HG03565 (cell line): Measurements from ENCODE around the gene STXBP5.

Experiments
- ATAC-seq: cut with Tn5 transposase; IDR thresholded peaks from one replicate; pipeline ENCODE4 v1.9.1; 2021; ENCODE audit warnings: mild to moderate bottlenecking, moderate library complexity; ENCODE audit not compliant: unreplicated experiment

The STXBP5 gene

DNA sequence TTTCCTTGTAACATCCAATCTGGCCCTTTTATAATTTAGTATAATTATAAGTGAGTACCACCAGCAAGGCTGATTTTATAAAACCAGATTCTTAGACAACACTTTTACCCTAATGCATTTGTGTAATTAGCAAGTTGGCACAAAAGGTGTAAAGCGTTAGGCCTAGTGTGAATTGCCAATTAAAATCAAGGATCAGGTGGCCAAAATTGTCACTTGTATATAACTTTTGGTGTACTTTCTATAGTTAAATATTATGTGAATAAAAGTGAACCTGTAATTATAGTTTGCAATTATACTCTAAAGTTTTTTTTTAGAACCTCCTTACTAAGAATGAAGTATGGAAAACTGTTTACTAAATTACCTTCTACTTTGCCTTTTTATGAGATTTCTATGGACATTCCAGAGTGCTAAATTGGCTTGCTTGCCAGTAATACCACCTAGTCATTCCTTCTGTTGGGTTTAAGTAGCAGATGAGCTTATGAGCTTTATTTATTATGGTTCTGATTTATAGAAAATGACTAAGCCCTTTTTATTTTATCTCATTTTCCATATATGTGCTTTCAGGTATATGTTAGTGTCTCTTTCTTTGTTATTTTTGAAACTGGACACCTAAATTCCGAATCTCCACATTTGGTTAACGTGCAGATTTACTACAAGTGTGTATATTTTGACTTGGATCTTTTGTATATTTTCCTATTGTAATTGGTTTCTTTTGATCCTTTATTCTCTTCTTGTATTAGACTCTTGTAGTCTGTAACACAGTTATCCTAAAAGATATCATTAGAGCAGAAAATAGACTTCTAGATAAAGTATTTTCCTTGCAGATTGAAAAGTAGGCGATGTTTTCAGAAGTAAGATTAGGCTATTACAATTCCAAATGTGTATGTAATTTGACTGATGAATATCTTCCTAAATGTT lies 3.9 kb downstream of the STXBP5 start:
- no peak for ATAC-seq

DNA sequence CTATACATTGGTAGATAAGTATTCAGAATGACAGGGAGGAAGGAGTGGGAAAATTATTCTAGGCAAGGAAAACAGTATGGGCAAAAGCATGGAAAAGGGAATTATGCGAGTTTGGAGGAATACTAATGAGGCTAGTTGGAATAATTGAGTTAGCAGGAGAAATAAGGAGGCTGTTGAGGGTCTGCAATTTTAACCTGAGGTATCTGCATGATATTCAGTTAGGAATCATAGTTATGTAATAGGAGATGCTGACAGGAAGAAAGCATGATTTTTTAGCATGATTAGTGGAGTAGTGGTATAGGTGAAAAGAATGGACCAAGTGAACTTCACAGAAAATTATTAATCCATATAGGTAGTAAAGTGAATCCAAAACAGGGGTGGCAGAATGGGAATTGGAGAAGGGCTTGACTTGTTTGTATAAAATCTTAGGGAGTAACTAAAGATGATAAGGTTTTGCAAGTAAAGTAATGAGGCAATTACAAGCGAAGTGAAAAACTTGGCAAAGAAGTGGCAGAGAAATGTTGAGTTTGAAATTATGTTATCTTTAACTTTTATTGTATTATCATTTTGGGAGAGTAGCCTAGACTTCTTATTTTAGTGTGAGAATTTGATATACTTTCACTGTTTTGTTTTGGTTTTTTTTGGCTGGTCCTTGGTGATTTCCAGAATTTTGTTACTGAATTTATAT lies 5.7 kb downstream of the STXBP5 start:
- no peak for ATAC-seq

DNA sequence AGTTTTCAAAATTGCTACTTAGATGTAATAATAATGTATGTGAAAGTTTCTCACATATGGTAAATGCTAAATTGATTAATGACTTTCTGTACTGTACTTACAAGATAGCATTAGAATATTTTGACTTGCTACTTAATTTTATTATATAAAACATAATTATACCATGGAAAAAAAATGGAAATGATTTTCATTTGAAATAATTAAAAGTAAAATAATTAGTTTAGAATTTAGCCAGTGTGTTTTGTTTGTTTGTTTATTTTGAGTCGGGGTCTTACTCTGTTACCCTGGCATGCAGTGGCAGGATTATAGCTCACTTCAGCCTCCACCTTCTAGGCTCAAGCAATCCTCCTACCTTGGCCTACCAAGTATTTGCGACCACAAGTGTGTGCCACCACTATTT lies 7.1 kb downstream of the STXBP5 start:
- ATAC-seq = no peak

DNA sequence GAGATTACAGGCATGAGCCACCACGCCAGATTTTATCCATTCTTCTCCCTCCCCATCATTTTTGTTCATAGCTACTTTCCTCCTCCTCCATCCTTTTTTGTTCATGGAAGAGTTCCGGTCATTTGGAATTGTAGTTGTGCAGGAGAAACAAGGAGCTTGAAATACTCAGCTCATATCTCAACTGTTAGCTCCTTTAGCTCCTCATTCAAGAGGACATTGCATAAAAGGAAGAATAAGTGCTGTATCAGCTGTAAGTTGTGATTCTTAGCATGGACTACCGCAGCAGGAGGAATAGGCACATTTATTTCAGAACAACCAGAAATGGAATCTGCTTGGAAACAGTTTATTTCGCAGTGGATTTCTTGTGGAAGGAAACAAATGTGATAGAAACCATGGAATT lies 7.6 kb downstream of the STXBP5 start:
- no peak for ATAC-seq

DNA sequence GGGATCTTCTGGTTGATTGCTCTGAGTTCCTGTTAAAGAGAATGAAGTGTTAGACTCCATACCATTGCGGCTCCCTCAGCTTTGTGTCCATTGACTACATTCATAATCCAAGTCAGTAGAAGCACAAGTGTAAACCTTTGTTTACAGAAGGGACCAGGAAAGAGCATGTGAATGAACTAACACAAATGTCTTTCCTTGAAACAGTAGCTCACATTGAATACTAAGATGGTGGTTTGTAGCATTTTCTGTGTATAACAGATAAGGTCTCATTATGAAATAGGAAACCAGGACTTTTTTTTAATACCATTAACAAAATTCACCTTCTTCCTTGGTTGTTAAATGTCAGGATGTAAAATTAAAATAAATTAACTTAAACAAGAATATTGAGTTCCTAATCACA lies 8.4 kb downstream of the STXBP5 start:
- no peak for ATAC-seq

DNA sequence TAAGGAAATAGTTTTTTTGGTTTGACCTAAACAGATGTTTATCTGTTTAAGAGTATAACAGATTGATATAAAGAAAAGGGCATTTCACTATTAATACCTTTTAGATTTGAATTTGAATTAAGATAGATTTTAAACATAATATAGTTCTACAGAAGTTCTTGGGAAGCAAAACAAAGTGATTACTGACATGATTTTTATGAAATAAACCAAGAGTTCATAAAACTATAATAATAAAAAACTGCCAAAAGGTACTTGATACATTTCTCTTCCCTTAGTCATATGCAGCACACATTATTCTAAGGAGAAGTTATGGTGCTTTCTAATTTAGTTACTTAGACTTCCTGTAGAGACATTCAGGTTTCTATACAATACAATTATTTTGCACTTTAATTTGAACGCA lies 9.6 kb downstream of the STXBP5 start:
- ATAC-seq = no peak

DNA sequence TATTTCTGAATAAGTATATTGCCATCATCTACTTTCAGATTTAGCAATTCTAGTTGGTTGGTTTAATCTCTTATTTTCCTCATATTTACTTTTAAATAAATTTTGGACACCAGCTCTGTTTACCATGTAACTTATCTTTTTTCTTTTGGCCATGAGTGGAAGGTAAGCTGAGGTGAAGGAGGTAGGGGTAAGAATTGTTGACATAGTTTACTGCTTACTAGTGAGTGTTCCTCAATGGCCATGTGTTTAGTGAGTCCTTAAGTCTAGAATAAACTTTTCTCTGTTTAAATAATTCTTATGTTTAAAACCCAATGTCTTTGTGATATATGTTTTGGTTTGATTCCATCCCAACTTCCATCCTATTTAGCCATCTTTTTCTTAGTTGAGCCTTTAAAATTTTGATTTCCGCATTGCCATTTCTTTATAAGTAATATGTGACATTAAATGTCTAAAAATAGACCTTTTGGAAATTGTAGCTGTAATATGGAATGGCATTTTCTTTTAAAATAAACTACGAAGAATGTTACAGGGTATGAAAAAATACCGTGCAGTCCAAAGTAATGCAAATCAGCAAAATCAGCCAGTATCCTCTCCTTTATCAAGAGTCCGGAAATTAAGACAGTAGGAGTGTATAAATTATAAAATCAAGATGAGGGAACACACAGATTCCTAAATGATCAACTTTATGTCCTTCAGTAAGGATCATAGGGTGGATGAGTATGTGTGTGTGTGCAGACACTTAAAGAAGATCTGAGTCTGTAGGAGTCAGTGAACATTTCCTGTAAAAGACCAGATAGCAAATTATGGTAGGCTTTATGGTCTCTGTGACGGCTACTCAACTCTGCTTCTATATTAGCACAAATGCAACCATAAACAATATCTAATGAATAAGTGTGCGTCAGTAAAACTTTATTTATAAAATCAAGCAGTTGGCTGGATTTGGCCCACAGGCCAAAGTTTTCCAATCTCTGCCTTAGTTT lies 10.3 kb downstream of the STXBP5 start:
- ATAC-seq = no peak

DNA sequence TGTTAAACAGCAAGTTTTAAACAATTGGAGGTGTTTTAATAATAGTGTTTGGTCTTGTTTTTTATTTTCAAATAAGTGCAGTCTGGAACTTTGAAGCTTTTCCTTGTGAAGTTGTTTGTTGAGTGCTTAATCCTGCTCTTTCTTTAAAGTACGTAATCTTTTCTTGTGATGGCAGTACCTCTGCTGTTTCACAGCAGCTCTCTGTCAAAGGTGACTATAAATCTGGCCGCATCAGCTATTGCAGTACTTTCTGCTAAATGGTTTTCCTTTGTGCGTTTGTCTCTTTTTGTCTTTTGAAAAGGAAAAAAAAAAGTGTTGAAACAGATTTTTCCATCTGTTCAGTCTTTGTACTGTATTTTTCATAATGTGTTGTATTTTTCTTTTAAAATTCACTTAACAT lies 12.7 kb downstream of the STXBP5 start:
- ATAC-seq = no peak

DNA sequence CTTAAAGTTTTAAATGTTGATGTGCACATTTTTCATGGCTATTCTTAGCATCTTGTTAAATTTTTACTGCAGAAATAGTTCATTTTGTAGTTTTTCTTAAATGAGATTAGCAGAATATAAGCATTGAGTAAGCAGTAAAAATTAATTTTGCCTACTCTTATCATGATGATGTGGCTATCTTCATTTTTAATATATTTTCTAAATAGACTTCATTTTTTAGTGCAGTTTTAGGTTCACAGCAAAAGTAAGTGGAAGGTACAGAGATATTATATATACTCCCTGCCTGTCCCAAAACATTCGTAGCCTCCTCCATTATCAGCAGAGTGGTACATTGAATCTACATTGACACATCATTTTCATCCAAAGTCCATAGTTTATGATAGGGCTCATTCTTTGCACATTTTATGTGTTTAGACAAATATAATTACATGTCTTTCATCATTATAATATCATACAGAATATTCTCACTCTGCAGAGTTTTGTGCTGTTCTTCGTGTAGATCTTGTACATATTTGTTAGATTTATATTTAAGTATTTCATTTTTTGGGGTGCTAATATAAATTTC lies 13.7 kb downstream of the STXBP5 start:
- ATAC-seq = no peak

DNA sequence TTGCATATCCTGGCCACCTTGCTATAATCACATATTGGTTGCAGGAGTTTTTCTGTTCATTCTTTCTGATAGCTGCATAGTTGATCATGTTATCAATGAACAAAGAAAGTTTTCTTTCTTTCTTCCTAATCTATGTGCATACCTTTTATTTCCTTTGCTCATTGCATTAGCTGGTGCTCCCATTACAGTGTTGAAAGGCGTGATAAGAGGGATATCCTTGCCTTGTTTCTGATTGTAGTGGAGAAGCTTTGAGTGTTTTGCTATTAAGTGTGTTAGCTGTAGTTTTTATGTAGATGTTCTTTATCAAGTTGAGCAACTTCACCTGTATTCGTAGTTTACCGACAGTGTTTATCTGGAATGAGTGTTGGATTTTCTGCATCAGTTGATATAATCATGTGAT lies 14.6 kb downstream of the STXBP5 start:
- no peak for ATAC-seq

DNA sequence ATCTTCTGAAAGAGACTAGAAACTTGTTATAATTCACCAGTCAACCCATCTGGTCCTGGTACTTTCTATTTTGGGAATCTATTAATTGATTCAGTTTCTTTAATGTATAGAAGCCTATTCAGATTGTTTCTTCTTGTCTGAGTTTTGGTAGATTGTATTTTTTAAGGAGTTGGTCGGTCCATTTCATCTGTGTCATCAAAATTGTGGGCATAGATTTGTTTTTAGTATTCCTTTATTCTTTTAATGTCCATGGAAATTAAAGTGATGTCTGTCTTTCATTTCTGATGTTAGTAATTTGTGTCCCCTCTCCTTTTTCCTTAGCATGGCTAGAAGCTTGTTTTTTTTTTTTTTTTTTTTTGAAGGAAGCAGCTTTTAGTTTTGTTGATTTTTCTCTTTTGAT lies 15.2 kb downstream of the STXBP5 start:
- no peak for ATAC-seq

DNA sequence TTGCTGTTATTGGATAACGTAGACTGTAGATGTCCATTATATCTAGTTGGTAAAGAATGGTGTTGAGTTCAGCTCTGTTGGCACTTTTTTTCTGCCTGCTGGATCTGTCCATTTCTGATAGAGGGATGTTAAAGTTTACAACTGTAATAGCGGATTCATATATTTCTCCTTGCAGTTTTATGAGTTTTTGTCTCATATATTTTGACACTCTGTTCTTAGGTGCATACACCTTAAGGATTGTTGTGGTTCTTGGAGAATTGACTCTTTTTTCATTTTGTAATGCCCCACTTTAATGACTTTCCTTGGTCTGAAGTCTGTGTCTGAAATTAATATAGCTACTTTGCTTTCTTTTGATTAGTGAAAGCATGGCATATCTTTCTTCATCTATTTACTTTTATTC lies 16.1 kb downstream of the STXBP5 start:
- no peak for ATAC-seq

DNA sequence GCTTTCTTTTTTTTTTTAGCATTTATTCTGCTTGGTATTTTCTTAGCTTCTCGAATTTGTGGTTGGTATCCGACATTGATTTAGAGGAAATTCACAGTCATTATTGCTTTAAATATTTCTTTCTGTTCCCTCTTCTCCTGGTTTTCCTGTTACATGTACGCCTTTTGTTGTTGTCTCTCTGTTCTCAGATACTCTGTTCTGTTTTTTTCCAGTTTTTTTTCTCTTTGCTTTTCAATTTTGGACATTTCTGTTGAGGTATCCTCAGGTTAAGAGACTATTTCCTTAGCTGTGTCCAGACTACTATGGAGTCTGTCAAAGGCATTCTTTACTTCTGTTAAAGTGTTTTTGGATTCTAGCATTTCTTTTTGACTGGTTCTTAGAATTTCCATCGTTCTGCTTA lies 17.5 kb downstream of the STXBP5 start:
- no peak for ATAC-seq

DNA sequence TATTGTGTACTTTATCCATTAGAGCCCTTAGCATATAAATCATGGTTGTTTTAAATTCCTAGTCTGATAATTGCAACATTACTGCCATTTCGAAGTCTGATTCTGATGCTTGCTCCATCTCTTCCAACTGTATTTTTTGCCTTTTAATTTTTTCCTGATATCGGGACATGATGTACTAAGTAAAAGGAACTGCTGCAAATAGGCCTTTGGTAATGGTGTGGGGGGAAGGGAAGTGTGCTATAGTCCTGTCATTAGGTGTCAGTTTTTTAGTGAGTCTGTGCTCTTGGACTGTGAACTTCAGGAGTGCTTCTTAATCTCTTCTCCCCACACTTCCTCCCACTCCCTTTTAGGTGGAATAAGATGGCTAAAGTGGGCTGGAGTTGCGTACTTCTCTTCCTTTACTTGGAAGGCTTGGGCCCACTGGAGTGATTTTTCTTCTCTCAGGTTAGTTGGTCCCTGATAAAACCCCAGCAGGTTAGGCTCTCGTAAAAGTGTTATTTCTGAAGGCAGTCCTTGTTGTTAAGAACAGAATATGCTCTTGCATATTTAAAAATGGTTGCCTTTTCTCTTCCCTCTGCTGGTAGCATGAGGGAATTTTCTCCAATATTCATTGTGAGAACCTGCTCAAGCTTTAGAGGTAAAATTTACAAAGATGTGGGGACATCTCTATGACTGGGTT lies 18.1 kb downstream of the STXBP5 start:
- peak; percentile 52 for ATAC-seq

DNA sequence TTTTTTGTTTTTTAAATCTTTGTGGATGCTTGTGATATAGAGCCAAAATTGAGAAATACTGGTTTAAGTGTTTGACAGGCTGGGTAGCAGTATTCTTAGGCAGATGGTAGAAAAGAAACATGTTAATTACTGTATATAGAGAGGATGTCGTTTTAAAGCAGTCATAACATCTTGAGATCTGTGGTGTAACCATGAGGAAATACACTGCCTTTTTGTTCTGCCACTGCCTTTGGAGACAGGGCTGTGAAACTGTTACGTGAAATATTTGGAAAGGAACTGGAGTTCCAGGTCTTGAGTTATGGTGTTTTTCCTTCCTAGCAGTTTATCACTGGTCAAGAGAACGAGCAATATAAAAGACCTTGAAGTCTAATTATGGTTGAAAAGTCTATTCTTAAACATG lies 19.5 kb downstream of the STXBP5 start:
- no peak for ATAC-seq

DNA sequence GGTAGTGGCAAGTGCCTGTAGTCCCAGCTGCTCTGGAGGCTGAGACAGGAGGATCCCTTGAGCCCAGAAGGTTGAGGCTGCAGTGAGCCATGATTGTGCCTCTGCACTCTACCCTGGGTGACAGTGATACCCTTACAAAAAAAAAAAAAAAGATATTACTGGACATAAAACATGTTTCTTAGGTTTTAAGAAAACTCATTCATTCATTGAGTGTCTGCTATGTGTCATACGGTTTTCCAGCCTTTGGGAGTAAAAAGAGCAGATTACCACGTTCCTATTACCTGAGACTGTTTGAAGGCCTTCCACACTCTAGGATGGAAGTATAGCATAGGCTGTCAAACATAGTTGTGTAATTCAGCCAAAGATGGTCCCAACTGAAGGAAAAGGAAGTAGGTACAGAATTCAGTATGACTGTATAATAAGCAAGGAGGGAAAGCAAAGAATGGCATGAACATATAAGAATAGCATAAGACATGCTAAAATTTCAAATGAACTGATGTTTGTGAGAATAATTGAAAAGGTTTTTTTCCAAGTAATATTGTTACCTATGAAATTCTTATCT lies 22.0 kb downstream of the STXBP5 start:
- no peak for ATAC-seq

DNA sequence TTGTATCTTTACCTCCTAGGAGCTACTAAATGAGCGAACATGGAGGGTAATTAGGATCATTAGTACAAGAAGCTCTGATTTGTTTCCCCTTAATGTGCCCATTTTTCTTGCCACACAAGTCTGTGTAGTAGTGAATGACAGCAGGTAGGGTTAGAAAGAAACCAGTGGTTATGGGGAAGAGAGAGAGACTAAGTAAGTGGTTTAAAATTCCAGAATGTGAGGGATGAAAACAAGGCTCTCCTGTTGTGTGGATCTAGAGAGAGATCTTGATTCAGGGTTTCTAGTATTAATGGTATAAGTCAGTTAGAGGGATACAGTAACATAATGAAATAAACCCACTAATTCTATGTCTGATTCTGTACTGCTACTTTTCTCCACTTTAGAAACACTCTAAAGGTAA lies 22.7 kb downstream of the STXBP5 start:
- ATAC-seq = no peak

DNA sequence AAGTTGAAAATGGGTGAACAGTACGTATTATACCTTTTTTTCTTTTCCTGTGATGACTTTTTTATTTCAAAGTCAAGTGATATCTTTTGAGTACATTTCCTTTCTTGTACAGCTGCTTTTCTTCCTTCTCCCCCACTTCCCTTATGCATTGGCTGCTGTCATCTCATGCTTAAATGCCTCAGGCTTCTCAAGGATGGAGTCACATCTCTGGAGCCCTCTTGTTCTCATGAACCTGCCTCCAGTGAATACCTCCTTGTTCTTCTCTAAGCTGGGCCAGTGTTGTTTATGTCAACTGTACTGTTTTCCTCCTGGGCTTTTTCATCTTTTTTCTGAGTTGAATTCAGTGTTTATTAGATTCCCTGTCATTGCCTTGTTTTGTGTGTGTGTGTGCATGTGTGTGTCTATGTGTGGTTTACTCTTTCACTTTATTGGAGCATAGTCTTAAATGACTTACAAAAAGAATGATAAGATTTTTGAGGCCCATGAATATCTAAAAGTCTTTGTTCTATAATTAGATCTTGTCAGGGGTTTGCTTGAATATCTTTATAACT lies 23.6 kb downstream of the STXBP5 start:
- ATAC-seq = no peak

DNA sequence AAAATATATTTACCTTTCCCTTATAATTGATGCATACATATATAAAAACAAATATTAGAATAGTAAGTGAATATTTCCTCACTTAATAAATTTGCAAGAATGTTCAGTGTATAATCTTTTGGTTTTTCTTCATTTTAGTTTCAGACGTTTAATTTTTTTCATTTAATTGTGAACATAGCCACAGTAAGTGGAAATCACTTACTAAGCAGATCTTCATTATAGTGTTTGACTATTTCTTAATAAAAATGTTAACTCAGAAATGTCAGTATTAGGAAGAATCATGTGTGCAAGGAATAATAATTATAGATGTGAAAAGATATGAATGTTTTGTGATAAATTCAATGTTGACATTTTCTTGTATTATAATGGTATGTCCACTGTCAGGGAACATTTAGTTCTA lies 27.4 kb downstream of the STXBP5 start:
- ATAC-seq = no peak

DNA sequence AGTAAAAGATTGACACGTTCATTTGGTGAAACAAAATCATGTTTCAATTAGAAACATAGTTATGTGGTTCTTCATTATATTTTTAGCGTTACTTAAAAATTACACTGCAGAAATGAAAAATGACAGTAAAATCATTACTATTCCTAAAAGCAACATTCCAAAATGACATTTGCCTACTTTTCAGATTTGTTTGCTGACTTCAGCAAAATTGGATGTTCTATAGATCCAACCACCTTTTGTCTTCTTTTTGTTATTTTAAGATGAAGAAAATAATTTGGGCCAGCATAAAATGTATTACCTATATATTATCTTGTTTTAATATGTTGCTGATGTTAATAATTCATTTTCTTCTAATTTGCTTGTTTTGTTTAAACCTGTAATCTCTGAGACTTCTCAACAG lies 30.5 kb downstream of the STXBP5 start:
- ATAC-seq = no peak
